ENCODE measurements around the gene RPL5.

- TF ChIP-seq SNAI2 (CRISPR knock-in tag; IDR thresholded peaks at IDR 0.05) (no peak), PATZ1 (CRISPR knock-in tag; IDR thresholded peaks at IDR 0.05; ENCODE audit: borderline replicate concordance) (no peak), CSDC2 (CRISPR knock-in tag; IDR thresholded peaks at IDR 0.05) (no peak), POU6F1 (CRISPR knock-in tag; IDR thresholded peaks at IDR 0.05; ENCODE audit: borderline replicate concordance, low read depth) (no peak), RARB (CRISPR knock-in tag; IDR thresholded peaks at IDR 0.05) (no peak), TOX (CRISPR knock-in tag; IDR thresholded peaks at IDR 0.05; ENCODE audit: borderline replicate concordance) (no peak), ZFP3 (CRISPR knock-in tag; IDR thresholded peaks at IDR 0.05) (no peak), PPARA (CRISPR knock-in tag; IDR thresholded peaks at IDR 0.05; ENCODE audit: borderline replicate concordance) (no peak), TSHZ2 (CRISPR knock-in tag; IDR thresholded peaks at IDR 0.05) (no peak), ZNF70 (CRISPR knock-in tag; IDR thresholded peaks at IDR 0.05) (no peak), OSR1 (CRISPR knock-in tag; IDR thresholded peaks at IDR 0.05) (no peak)
Observed at GRCh38 chr1:92786111-92786901, 45.5 kb upstream of the RPL5 start.
